Epithelial cell of esophagus (primary cell): ENCODE results near the gene SLC5A6.

ENCODE experiments used
- DNase-seq: peaks from one replicate; pipeline ENCODE4 v3.0.0; 2010; ENCODE audit warnings: low read depth
- H3K4me3 ChIP-seq: 2 replicates; pipeline ENCODE4 v1.5.1; 2011; ENCODE audit warnings: mild to moderate bottlenecking, low read length, control low read depth
- CTCF ChIP-seq: IDR thresholded peaks from 2 replicates; pipeline ENCODE4 v1.5.1; 2011; ENCODE audit warnings: low read depth, mild to moderate bottlenecking, low read length, control low read depth, inconsistent platforms; ENCODE audit not compliant: insufficient read depth; ENCODE audit errors: missing control alignments

SLC5A6 gene

GRCh38 chr2:27211943-27212625, at the start of gene SLC5A6, which contains the start of gene ATRAID:
TSS of gene SLC5A6 (minus strand) at chr2:27212268. CDS start at chr2:27207650, 4,618 bp downstream.
TSS of gene ATRAID (plus strand) at chr2:27212041. CDS start at chr2:27212369, 328 bp downstream.
- peak within 1 kb of the TSS; percentile 85 for H3K4me3 ChIP-seq
- peak; percentile 90 for DNase-seq
- no peak for TF ChIP-seq CTCF

- TF ChIP-seq CTCF = no peak
- DNase-seq = no peak
- H3K4me3 ChIP-seq = no peak overlapping the region
Measured at GRCh38 chr2:27261241-27261925, 49.3 kb upstream of the SLC5A6 start.

- no peak for DNase-seq
- H3K4me3 ChIP-seq = no peak overlapping the region
- no peak for TF ChIP-seq CTCF
Measured at GRCh38 chr2:27258051-27258450, 46.0 kb upstream of the SLC5A6 start.

GRCh38 chr2:27256855-27257454, 44.9 kb upstream of the SLC5A6 start:
- no peak overlapping the region for H3K4me3 ChIP-seq
- DNase-seq = no peak
- TF ChIP-seq CTCF = no peak

- no peak for DNase-seq
- no peak for TF ChIP-seq CTCF
- no peak overlapping the region for H3K4me3 ChIP-seq
Measured at GRCh38 chr2:27255660-27256059, 43.6 kb upstream of the SLC5A6 start.

GRCh38 chr2:27255187-27255586, 43.1 kb upstream of the SLC5A6 start:
- H3K4me3 ChIP-seq = no peak overlapping the region
- DNase-seq = no peak
- no peak for TF ChIP-seq CTCF
